ENCODE results near the gene PRG3. TPM values are rescaled to one million over a fixed set of nuclear protein-coding genes. Genes with fewer than 3 reads are reported as not detected.

The PRG3 gene
- total RNA-seq, 1 donor from 2014 or later = not detected

DNA sequence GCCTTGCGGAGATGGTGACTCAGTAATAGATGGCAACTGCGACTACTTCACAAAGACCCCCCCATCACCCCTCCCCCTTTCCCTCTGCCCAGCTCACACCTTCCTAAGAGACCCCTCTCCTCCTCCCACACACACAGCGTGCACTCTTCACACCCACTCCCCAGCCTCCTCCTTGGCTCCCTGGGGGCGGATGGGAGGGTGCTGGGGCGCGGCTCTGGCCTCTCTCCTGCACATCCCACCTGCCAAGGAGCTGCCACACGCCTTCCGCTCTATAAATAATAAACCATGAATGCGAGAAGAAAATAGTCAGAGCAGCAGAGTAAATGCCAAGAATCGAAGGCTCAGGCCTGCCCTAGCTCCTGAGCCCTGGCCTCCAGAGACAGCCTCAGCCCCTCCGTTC lies 38.2 kb downstream of the PRG3 start:
- intact Hi-C loops (cut with micrococcal nuclease) = no loop called here

DNA sequence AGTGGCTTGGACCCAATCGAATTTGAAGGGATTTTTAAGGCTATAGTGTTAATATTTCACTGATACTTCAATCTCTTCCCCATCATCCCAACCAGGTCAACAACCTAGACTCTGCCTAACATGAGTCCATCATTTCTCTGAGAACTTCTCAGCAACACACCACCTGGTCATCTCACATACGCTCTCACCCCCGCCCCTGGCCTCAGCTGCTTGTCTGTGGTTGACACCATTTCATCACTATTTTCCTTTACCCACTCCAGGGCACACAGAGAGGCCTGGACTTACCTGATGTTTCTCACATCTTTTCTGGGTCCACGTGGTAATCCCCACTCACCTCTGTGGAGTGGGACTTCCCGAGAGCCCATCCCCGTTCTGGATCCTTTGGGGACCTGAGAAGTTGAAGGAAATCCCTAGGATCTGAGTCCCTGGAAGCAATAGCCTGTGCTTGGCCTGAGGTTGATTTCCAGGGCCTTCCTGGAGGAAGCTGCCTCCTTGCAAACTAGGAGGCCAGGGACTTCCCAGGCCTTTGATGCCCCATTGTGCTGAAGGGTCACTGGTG lies 39.6 kb downstream of the PRG3 start:
- intact Hi-C loops (cut with micrococcal nuclease) = no loop called here

DNA sequence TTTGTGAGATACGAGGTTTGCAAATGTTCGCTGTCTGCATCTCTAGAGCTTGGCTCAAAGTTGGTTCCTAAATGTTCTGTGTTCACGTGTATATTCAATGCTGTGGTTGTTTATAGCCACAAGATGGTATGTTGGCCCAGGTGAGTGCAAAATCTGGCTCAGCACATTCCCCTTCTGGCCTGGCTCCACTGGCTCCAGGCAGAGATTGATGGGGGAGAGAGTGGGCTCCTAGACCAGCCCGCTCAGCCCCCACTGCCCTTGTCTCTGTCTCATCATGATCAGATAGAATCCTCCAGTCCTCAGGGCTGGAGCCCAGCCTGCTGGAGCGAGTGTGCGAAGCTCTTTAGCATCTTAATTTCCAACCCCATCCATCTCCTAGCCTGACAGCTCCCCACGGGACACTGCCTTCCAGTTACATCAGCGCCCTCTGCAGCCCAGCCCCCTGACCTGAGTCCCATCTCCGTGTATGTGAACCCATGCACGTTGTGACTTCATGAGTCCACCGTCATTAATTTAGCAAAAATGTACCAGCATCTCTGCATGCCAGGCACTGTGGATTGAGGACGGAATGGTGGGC lies 40.8 kb downstream of the PRG3 start:
- intact Hi-C loops (cut with micrococcal nuclease) = no loop called here

DNA sequence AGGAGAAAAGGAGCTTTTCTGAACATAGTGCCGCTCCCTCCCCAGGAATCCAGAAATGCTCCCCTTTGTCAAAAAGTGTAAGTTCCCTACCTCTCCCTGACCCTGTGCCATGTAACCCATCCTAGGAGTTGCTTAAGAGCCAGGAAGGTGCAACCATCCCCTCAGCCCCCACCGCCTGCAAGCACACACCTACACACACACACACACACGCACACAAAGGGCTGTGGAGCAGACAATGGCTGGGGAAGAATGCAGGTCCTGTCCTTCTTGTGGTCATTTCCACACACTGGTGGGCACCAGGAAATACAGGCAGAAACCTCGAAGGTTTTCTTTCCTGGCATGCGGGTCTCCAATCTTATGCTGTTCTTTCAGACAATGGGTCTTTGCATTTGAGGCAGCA lies 41.6 kb downstream of the PRG3 start:
- intact Hi-C loops (cut with micrococcal nuclease) = loop anchor here (5.0 kb wide), 1 partner anchor 1803 kb away; the partner anchor contains the start of gene FAM111A

DNA sequence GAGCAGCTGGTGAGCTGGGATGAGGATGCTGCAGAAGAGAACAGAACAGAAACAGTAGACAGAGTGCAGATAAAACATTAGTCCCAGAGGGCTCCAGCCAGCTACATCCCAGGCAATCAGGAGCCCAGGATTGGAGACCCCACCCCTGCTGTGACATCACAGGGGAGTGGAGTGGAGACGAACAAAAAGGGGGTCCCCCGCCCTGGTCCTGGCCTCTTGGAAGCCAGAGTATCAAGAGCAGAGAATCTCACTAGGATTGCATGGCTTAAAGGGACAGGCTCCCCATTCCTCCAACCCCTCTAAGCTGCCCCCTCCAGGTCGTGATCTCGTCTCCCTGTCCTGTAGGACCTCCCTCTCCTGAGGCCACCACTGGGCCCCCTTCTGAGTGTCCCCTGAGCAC lies 42.8 kb downstream of the PRG3 start, which contains the start of gene P2RX3:
Gene P2RX3 (plus strand): TSS at position 211 of the 400 bp plus-strand sequence. CDS start 199 bp downstream, outside the sequence.
- intact Hi-C loops (cut with micrococcal nuclease) = loop anchor here (5.0 kb wide), 1 partner anchor 1804 kb away; the partner anchor contains the start of gene FAM111A

DNA sequence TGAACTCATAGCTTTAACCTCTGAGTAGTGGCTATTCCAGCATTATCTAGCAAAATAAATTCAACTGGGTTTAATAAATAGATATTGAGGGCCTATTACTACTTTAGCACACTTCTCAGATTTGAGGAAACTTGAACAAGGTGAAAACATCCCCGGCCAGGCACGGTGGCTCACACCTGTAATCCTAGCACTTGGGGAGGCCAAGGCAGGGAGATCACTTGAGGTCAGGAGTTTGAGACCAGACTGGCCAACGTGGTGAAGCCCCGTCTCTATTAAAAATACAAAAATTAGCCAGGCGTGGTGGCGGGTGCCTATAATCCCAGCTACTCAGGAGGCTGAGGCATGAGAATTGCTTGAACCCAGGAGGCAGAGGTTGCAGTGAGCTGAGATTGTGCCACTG lies 44.1 kb downstream of the PRG3 start:
- intact Hi-C loops (cut with micrococcal nuclease) = loop anchor here (1.0 to 5.0 kb wide), 4 partner anchors 8 to 1805 kb away; partner anchors contain the start of genes FAM111A and TIMM10

DNA sequence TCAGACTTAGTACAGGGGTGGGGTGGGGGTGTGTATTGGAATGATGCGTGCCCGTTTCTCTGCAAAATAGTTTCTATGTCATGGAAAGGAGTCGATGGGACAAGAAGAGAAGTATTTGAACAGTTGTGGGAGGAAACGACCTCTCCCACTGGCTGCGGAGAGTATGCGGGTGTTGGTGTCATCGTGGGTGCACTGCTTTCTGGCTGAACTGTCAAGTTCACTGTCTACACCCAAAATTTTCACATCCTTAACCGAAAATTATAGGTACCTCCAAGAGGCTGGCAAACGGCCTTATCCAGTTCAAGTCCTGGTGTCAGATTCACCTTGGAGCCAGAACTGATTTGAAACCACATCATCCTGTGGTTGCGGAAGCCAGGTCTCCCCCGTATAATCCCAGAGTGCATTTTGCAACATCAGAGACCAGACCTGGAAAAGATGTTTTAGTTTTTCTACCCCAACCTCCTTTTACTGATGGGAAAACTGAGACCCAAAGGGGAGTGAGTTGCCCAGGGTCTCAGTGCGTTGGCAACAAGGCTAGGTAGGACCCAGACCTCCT lies 44.8 kb downstream of the PRG3 start:
- intact Hi-C loops (cut with micrococcal nuclease) = loop anchor here (1.0 to 5.0 kb wide), 4 partner anchors 9 to 1806 kb away; partner anchors contain the start of genes FAM111A and TIMM10

DNA sequence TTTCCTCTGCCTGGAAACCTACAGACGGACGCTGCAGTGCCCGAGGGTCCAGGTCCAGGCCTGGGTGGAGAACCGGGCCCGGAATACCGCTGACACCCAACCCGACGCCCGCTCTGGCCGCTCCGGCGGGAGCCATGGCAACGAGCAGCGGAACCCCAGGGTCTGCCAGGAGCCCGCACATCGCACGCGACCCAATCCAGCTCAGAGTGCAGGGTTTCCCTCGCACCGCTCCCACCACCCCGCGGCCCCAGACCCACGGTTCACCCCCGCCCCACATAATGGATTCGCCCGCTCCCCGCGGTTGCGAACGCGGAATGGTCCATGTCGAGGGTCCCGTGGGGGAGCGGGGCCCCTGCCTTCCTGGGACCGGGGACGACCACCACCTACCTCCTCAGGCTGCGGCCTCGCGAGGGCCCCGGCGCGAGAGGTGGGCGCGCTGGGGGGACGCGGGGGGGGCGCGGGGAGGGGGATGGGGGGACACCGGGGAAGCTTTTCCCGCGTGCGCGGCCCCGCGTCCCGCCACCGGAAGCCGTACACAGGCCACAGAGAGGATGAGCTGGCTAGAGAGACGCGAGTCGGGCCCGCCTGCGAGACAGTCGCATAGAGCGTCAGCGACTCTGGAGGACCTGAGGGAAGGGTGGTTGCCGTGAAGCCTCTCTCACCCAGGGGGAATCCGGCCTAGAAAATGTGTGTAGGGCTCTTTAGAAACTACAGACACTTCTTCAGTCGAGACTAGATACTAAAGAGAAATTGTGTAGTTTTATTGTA lies 45.4 kb downstream of the PRG3 start, which contains the start of gene SSRP1:
Gene SSRP1 (minus strand): TSS at position 550 of the 768 bp plus-strand sequence. CDS start 771 bp downstream, outside the sequence.
- intact Hi-C loops (cut with micrococcal nuclease) = loop anchor here (1.0 to 5.0 kb wide), 10 partner anchors 10 to 1807 kb away; partner anchors contain the start of genes CLP1, FAM111A, MED19 and TIMM10

DNA sequence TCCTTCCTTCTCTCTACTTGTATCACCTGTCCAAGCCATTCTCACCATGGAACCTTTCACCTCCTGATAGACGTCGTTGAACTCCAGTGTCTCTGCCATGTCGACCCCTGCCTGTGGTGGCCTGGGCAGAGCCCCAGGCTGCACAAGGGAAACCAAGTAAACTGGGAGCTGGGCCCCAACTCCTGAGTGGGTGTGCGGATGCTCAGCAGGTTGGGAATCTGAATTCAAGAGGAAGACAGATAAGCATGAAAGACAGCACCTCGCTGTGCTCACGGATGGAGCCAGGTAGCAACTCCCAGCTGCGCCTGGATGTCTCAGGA lies 46.0 kb downstream of the PRG3 start:
- intact Hi-C loops (cut with micrococcal nuclease) = loop anchor here (1.0 to 5.0 kb wide), 7 partner anchors 10 to 1807 kb away; partner anchors contain the start of genes CLP1, FAM111A, MED19 and TMX2

DNA sequence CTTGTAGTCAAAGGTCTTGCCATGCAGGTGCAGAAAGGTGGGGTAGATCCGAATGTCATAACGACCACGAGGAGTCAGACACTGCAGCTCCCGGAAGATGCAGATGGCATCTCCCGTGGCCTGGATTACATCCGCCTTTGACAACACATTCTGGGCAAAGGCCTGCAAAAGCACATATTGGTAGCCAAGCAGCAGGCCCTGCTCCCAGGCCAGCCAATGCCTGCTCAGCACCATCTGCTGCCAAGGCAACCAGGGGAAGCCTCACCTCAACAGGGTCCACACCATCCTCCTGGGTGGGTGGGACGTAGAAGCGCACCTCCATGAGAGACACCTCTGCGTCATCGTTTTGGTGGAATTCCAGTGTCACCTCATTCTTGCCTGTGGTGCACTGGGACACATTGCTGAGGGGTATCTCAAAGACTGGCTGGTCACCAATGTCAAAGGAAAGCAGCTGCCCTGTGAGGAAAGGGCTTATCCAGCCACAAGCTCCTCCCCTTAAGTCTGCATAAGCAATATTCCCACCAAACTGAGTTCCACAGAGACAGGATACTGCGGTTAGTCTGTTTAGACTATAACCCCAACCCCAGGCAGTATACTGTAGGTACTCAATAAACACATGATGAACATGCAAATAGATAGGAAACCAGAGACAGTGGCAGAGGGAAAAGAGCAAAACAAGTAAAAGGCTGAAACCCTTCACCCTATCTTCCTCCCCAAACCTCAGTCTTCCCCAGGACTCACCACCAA lies 48.1 kb downstream of the PRG3 start:
- intact Hi-C loops (cut with micrococcal nuclease) = no loop called here

DNA sequence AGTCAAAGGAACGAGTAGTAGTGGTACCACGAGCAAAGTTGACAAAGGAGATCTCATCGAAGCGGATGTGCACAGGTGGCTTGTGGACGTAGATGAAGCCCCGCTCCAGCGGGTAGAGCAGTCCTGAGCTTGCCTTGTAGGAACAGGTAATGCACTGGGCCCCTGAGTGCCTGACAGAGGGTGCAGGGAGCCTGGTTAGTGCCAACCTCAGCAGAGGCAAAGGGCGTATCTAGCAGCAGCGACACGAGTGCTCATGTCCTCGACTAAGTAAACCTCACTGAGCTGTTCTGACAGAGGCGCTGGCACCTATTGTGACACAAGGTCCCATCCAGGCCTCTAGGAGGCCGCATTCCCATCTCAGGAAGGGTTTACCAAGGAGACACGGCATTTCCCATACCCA lies 49.2 kb downstream of the PRG3 start:
- intact Hi-C loops (cut with micrococcal nuclease) = no loop called here

DNA sequence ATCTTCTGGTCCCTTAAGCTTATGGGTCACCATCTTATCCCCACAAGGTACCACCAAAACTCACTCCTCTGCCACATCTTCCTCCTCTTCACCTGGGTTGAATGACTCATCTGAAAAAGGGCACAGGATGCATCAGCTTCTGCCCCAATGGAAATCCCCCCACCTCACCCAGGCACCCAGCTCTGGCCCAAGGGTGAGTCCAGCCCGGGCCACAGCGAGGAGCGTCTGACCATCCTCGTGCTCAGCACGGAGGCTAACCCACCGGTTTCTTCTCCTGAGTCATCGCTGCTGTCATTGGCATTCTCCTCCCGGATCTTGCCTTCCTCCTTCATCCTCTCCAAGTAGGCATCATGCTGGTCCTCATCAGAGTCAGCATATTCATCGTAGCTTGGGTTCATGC lies 50.9 kb downstream of the PRG3 start:
- intact Hi-C loops (cut with micrococcal nuclease) = no loop called here

DNA sequence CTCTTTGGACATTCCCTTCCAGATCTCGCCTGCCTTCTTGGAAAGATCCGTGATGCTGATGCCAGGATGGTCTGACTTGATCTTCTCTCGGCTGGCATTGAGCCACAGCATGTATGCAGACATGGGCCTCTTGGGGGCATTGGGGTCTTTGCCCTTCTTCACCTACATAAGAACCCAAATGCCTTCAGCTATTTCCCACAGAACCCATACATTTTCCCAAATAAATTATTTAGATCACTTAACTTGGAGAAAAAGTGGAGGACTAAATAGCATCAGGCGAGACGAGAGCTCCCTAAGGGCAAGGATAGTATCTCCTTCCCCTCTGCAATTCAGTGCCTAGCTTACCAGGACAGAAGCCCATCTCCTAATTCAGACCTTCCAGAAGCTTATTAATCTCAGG lies 53.2 kb downstream of the PRG3 start:
- intact Hi-C loops (cut with micrococcal nuclease) = loop anchor here (10.0 kb wide), 1 partner anchor 1197 kb away; no protein-coding TSS in a partner anchor

Other genes with a start within 250 kb of the PRG3 start
- gene LRRC55, start 199.2 kb downstream of the PRG3 start, total RNA-seq = not detected in 2 replicates
- not detected in 2 replicates for gene APLNR, start 143.9 kb downstream of the PRG3 start, total RNA-seq
- gene TNKS1BP1, start 56.2 kb downstream of the PRG3 start, total RNA-seq = 12.4 and 14.1 TPM in 2 replicates
- gene SSRP1, start 45.3 kb downstream of the PRG3 start, total RNA-seq = 152 TPM in 2 replicates
- gene P2RX3, start 42.8 kb downstream of the PRG3 start, total RNA-seq = not detected in 2 replicates
- not detected in 2 replicates for gene PRG2, start 9.5 kb upstream of the PRG3 start, total RNA-seq
- 52.6 and 54.2 TPM in 2 replicates for gene SLC43A3, start 46.0 kb upstream of the PRG3 start, total RNA-seq
- gene RTN4RL2, start 79.4 kb upstream of the PRG3 start, total RNA-seq = 0.12 and 0.34 TPM in 2 replicates
- 12.9 and 14.1 TPM in 2 replicates for gene SLC43A1, start 134.6 kb upstream of the PRG3 start, total RNA-seq
- 54.1 and 60.8 TPM in 2 replicates for gene TIMM10, start 149.6 kb upstream of the PRG3 start, total RNA-seq
- gene SMTNL1, start 156.4 kb upstream of the PRG3 start, total RNA-seq = not detected in 2 replicates
- 270 and 272 TPM in 2 replicates for gene UBE2L6, start 186.5 kb upstream of the PRG3 start, total RNA-seq
- gene SERPING1, start 216.5 kb upstream of the PRG3 start, total RNA-seq = 0.22 and 0.93 TPM in 2 replicates